SU-DHL-6 (cell line): Measurements from ENCODE around the gene IKBKE.

Source experiments
- H2AFZ ChIP-seq: fragments of 200-600 bp; sonication (generic); 2 replicates; pipeline ENCODE4 v1.6.1; 2014; ENCODE audit warnings: low read depth, mild to moderate bottlenecking, moderate library complexity, mixed read lengths, antibody characterized with exemption, low read length; ENCODE audit not compliant: severe bottlenecking
- H3F3A ChIP-seq: fragments of 200-600 bp; shearing (Covaris generic); 2 replicates; pipeline ENCODE4 v1.6.0; 2016; ENCODE audit warnings: antibody characterized with exemption, mild to moderate bottlenecking; ENCODE audit not compliant: insufficient read depth
- H3K27ac ChIP-seq: fragments of 200-600 bp; sonication (generic); 2 replicates; pipeline ENCODE4 v1.5.1; 2016; ENCODE audit warnings: low read depth, mild to moderate bottlenecking, low read length, moderate library complexity, mixed read lengths
- H3K27me3 ChIP-seq: fragments of 200-600 bp; sonication (generic), shearing (Covaris generic); 2 replicates; pipeline ENCODE4 v1.6.0; 2014; ENCODE audit warnings: mild to moderate bottlenecking, low read length
- H3K36me3 ChIP-seq: fragments of 200-600 bp; sonication (generic); 2 replicates; pipeline ENCODE4 v1.6.1; 2014; ENCODE audit warnings: mild to moderate bottlenecking, low read length, mixed read lengths
- H3K4me2 ChIP-seq: fragments of 300-600, 200-600 bp; shearing (Covaris generic), sonication (generic); 2 replicates; pipeline ENCODE4 v1.6.0; 2014; ENCODE audit warnings: low read length, low read depth, mild to moderate bottlenecking; ENCODE audit not compliant: poor library complexity, severe bottlenecking
- H3K4me3 ChIP-seq: fragments of 200-600 bp; sonication (generic); 2 replicates; pipeline ENCODE4 v1.5.1; 2014; ENCODE audit warnings: antibody characterized with exemption, low read length, mild to moderate bottlenecking, mixed read lengths; ENCODE audit not compliant: insufficient read depth, poor library complexity, severe bottlenecking
- H3K79me2 ChIP-seq: fragments of 200-600 bp; sonication (generic); 2 replicates; pipeline ENCODE4 v1.6.1; 2014; ENCODE audit warnings: mild to moderate bottlenecking, low read length, moderate library complexity; ENCODE audit not compliant: insufficient read depth
- H3K9ac ChIP-seq: fragments of 200-600 bp; sonication (generic); 2 replicates; pipeline ENCODE4 v1.7.0; 2014; ENCODE audit warnings: mild to moderate bottlenecking, low read length
- H3K9me2 ChIP-seq: fragments of 200-600 bp; sonication (generic); replicated peaks from 2 replicates; pipeline ENCODE4 v1.6.1; 2014; ENCODE audit warnings: low read length; ENCODE audit not compliant: insufficient read depth
- H3K9me3 ChIP-seq: fragments of 200-600 bp; sonication (generic); 2 replicates; pipeline ENCODE4 v1.6.1; 2014; ENCODE audit warnings: low read length, mixed read lengths; ENCODE audit not compliant: insufficient read depth
- H4K20me1 ChIP-seq: fragments of 200-600 bp; sonication (generic); 2 replicates; pipeline ENCODE4 v1.6.1; 2014; ENCODE audit warnings: low read depth, mild to moderate bottlenecking, antibody characterized with exemption, low read length, moderate library complexity, mixed read lengths
- CTCF ChIP-seq: fragments of 200-600 bp; sonication (generic); IDR thresholded peaks from one replicate; pipeline ENCODE4 v1.5.1; 2017; ENCODE audit warnings: antibody characterized with exemption, mild to moderate bottlenecking, low read length, moderate library complexity; ENCODE audit not compliant: insufficient read depth, poor library complexity, severe bottlenecking
- EZH2phosphoT487 ChIP-seq: fragments of 200-600 bp; sonication (generic), shearing (Covaris generic); conservative IDR thresholded peaks from 2 replicates; pipeline ENCODE4 v1.6.1; 2018; ENCODE audit warnings: mild to moderate bottlenecking, antibody characterized with exemption, low read length, moderate library complexity, mixed read lengths

The IKBKE gene

GRCh38 chr1:206537141-206537540 is 66.9 kb downstream of the IKBKE start:
- Histone ChIP-seq H4K20me1 (no peaks in the 10 kb centered on the region), H3K9me3 (no peaks in the 10 kb centered on the region), H3K4me2 (no peak overlapping the region), H3K79me2 (no peaks in the 10 kb centered on the region), H3F3A (no peaks in the 10 kb centered on the region), H3K4me3 (no peak overlapping the region), H3K9ac (no peak overlapping the region), H3K36me3 (no peaks in the 10 kb centered on the region), H3K9me2 (no peaks in the 10 kb centered on the region), H3K27me3 (no peaks in the 10 kb centered on the region), H3K27ac (no peak overlapping the region), H2AFZ (no peak overlapping the region)
- TF ChIP-seq EZH2phosphoT487 (no peak), CTCF (no peak)

- Histone ChIP-seq H3K9me2 (no peaks in the 10 kb centered on the region), H3K4me2 (no peak overlapping the region), H3K27ac (no peak overlapping the region), H2AFZ (no peak overlapping the region), H3K4me3 (no peak overlapping the region), H3K27me3 (no peaks in the 10 kb centered on the region), H3K9ac (no peak overlapping the region), H3K36me3 (no peaks in the 10 kb centered on the region), H3F3A (no peaks in the 10 kb centered on the region), H3K79me2 (no peaks in the 10 kb centered on the region), H4K20me1 (no peaks in the 10 kb centered on the region), H3K9me3 (no peaks in the 10 kb centered on the region)
- no peak for TF ChIP-seq CTCF
- TF ChIP-seq EZH2phosphoT487: no peak
Measured at GRCh38 chr1:206538086-206538770, 68.0 kb downstream of the IKBKE start.

DNA sequence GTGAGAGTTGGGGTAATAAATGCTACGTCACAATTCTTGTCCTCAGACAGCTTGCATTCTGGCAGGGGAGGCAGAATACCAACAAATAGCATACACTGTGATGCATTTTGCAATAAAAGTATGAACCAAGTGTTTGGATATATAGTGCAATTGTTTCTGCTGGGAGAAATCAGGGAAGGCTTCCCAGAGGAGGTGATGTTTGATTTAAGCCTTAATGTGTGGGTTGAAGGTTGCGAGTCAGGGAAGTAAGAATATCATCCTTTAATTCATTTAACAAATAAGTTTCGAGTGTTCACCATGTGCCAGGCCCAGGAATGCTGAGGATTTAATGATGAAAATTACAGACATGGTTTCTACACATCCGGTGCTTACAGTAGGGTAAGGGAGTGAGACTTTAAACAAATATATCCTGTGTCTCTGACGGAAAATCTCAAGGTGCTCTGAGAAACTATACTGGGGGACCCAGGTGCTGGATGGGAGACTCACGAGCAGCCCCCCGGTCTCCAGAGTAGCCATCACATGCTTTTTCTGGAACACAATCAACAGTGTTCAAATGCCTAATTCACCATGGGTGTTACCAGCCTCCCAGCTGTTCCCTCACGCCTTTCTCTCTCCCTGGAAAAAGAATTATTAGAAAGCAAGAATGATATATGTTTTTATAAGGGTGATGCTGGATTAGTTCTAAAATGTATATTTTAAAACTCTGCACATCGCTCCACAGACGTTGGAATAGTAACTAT is 68.8 kb downstream of the IKBKE start:
- TF ChIP-seq EZH2phosphoT487 (no peak), CTCF (no peak)
- Histone ChIP-seq H3K4me2 (no peak overlapping the region), H3K27ac (no peak overlapping the region), H3K79me2 (no peaks in the 10 kb centered on the region), H3K9me2 (no peaks in the 10 kb centered on the region), H3K9ac (no peak overlapping the region), H3K4me3 (no peak overlapping the region), H2AFZ (no peak overlapping the region), H4K20me1 (no peaks in the 10 kb centered on the region), H3F3A (no peaks in the 10 kb centered on the region), H3K9me3 (no peaks in the 10 kb centered on the region), H3K27me3 (no peaks in the 10 kb centered on the region), H3K36me3 (no peaks in the 10 kb centered on the region)
